ENCODE results near the gene LNPEP.

DNA sequence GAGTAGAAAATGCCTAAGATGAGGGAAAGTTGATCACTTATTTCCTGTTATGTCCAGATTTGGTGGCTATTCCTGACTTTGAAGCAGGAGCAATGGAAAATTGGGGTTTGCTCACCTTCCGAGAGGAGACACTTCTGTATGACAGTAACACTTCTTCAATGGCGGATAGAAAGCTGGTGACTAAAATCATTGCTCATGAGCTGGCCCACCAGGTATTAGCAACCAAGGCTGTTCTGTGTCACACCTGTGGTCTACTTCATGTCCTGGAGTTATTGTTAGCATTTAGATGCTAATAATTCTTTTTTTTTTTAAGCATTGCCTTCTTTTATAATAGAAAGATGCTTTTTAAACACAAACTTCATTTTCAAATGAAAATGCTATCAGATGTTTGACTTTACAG, 57.9 kb downstream of the LNPEP start:
- TF ChIP-seq EZH2 (IDR thresholded peaks at IDR 0.05) (no peak), POLR2AphosphoS5 (IDR thresholded peaks at IDR 0.05; ENCODE audit: borderline replicate concordance, low read depth, low read length) (no peak)

All from SK-N-MC (cell line).